Stomach smooth muscle (tissue), 2 donors: ENCODE results near the gene ZCCHC7.

Experiments
- H3K27ac ChIP-seq: one replicate; pipeline ENCODE4 v1.7.0; 2013; ENCODE audit warnings: mild to moderate bottlenecking, low read length, inconsistent platforms
- H3K27me3 ChIP-seq, 2 donors: one replicate each; pipeline ENCODE4 v1.7.0; 2013; ENCODE audit warnings: low read length in 2 of 2; ENCODE audit not compliant: insufficient read depth in 2 of 2, control insufficient read depth in 1 of 2
- H3K36me3 ChIP-seq, 2 donors: one replicate each; pipeline ENCODE4 v1.7.0; 2013; ENCODE audit warnings: low read length in 2 of 2; ENCODE audit not compliant: control insufficient read depth in 2 of 2, insufficient read depth in 2 of 2
- H3K4me1 ChIP-seq: one replicate; pipeline ENCODE4 v1.7.0; 2013; ENCODE audit warnings: low read length; ENCODE audit not compliant: control insufficient read depth, insufficient read depth
- H3K4me3 ChIP-seq, 2 donors: one replicate each; pipeline ENCODE4 v1.7.0; 2013; ENCODE audit warnings: low read length in 2 of 2
- H3K9ac ChIP-seq, 2 donors: one replicate each; pipeline ENCODE4 v1.7.0; 2013; ENCODE audit warnings: low read length in 2 of 2, mild to moderate bottlenecking in 1 of 2
- H3K9me3 ChIP-seq, 2 donors: one replicate each; pipeline ENCODE4 v1.7.0; 2013; ENCODE audit warnings: low read length in 2 of 2; ENCODE audit not compliant: control insufficient read depth in 2 of 2
- donor health status: healthy.
- donor health status: Pancreatic carcinoma.

The ZCCHC7 gene

DNA sequence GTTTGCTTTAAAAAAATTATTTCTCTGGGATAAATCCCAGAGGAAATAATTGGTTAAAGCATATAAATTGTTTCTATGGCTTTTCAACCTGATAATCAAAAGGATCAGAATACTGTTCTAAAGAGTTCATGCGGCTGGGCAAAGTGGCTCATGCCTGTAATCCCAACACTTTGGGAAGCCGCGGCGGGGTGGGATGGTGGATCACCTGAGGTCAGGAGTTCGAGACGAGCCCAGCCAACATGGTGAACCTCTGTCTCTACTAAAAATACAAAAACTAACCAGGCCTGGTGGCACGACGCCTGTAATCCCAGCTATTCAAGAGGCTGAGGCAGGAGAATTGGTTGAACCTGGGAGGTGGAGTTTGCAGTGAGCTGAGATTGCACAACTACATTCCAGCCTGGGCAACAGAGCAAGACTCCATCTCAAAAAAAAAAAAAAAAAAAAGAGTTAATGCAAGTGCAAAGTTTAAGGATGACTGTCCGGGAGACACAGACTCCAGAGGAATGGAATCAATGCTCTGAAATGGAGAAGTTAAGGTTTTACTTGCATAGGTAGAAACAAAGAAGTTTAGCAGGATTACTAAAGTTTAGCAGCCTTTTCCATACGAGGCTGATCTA, 285.5 kb downstream of the ZCCHC7 start:
- Histone ChIP-seq H3K27me3 (no peaks in the 10 kb centered on the region), H3K4me1 (no peaks in the 10 kb centered on the region), H3K9ac (no peak overlapping the region), H3K27ac (no peak overlapping the region), H3K9me3 (no peaks in the 10 kb centered on the region), H3K36me3 (no peaks in the 10 kb centered on the region), H3K4me3 (no peak overlapping the region)

GRCh38 chr9:37406603-37407401, 286.4 kb downstream of the ZCCHC7 start:
- H3K27me3 ChIP-seq: no peaks in the 10 kb centered on the region
- H3K27ac ChIP-seq: no peak overlapping the region
- no peaks in the 10 kb centered on the region for H3K4me1 ChIP-seq
- H3K9ac ChIP-seq: no peak overlapping the region
- H3K9me3 ChIP-seq: no peaks in the 10 kb centered on the region
- H3K4me3 ChIP-seq: no peak overlapping the region
- H3K36me3 ChIP-seq: no peaks in the 10 kb centered on the region

- H3K4me3 ChIP-seq: no peak overlapping the region
- no peaks in the 10 kb centered on the region for H3K4me1 ChIP-seq
- H3K27ac ChIP-seq: no peak overlapping the region
- no peaks in the 10 kb centered on the region for H3K36me3 ChIP-seq
- H3K27me3 ChIP-seq: no peaks in the 10 kb centered on the region
- H3K9me3 ChIP-seq: no peaks in the 10 kb centered on the region
- no peak overlapping the region for H3K9ac ChIP-seq
Measured at GRCh38 chr9:37407468-37407867, 287.1 kb downstream of the ZCCHC7 start.
